ENCODE measurements around the gene LNX1. TPM values are rescaled to one million over a fixed set of nuclear protein-coding genes. Genes with fewer than 3 reads are reported as not detected.

The LNX1 gene
- total RNA-seq, 4 donors from 2014 or later, result 14.5 to 41.0 (median 22.9) TPM

- no peak for DNase-seq
- Histone ChIP-seq H3K4me3 (no peak overlapping the region), H3K27ac (no peak overlapping the region), H3K27me3 (no peaks in the 10 kb centered on the region), H3K4me1 (peaks cover 0 to 22% (median 0%) of the 10 kb centered on the region in 3 donors), H3K36me3 (no peaks in the 10 kb centered on the region), H3K9me3 (no peaks in the 10 kb centered on the region)
- WGBS, 2 donors, result 76 to 83% methylated on average over 7 to 9 of the region's 9 CpGs
- TF ChIP-seq POLR2A (IDR thresholded peaks at IDR 0.05) (no peak), CTCF (IDR thresholded peaks at IDR 0.05) (no peak)
- intact Hi-C loops (cut with DNase I), result no loop called here
These were observed 10.0 kb upstream of the LNX1 start for GRCh38 chr4:53601251-53601764.

- Histone ChIP-seq H3K9me3 (no peaks in the 10 kb centered on the region), H3K36me3 (no peaks in the 10 kb centered on the region), H3K27ac (no peak overlapping the region), H3K4me3 (no peak overlapping the region), H3K4me1 (peaks cover 0 to 36% (median 0%) of the 10 kb centered on the region in 3 donors), H3K27me3 (no peaks in the 10 kb centered on the region)
- intact Hi-C loops (cut with DNase I), result no loop called here
- WGBS, 2 donors, result 73 to 81% methylated on average over 2 of the region's 2 CpGs
- DNase-seq, result no peak
- TF ChIP-seq POLR2A (IDR thresholded peaks at IDR 0.05) (no peak), CTCF (IDR thresholded peaks at IDR 0.05) (no peak)
These were observed 8.3 kb upstream of the LNX1 start for GRCh38 chr4:53599632-53600031.

GRCh38 chr4:53598901-53599300 lies 7.6 kb upstream of the LNX1 start:
- intact Hi-C loops (cut with DNase I), result no loop called here
- Histone ChIP-seq H3K36me3 (no peaks in the 10 kb centered on the region), H3K4me1 (peaks cover 0 to 43% (median 0%) of the 10 kb centered on the region in 3 donors), H3K9me3 (no peaks in the 10 kb centered on the region), H3K27ac (peak overlapping the region in 1 of 4 donors; percentile 1), H3K27me3 (no peaks in the 10 kb centered on the region), H3K4me3 (no peak overlapping the region)
- TF ChIP-seq CTCF (IDR thresholded peaks at IDR 0.05) (no peak), POLR2A (IDR thresholded peaks at IDR 0.05) (no peak)
- DNase-seq, result no peak

- Histone ChIP-seq H3K27me3 (no peaks in the 10 kb centered on the region), H3K4me1 (peaks cover 0 to 48% (median 0%) of the 10 kb centered on the region in 3 donors), H3K9me3 (no peaks in the 10 kb centered on the region), H3K4me3 (no peak overlapping the region), H3K27ac (peak overlapping the region in 1 of 4 donors; percentile 1), H3K36me3 (no peaks in the 10 kb centered on the region)
- 73 to 74% methylated on average over 4 of the region's 4 CpGs for WGBS, 2 donors
- TF ChIP-seq POLR2A (IDR thresholded peaks at IDR 0.05) (no peak), CTCF (IDR thresholded peaks at IDR 0.05) (no peak)
- intact Hi-C loops (cut with DNase I), result no loop called here
- DNase-seq, result no peak
These were observed 7.2 kb upstream of the LNX1 start for GRCh38 chr4:53598483-53598882.

- Histone ChIP-seq H3K27me3 (no peaks in the 10 kb centered on the region), H3K9me3 (no peaks in the 10 kb centered on the region), H3K36me3 (no peaks in the 10 kb centered on the region), H3K4me1 (peaks cover 6 to 63% (median 8%) of the 10 kb centered on the region in 3 donors), H3K27ac (no peak overlapping the region), H3K4me3 (no peak overlapping the region)
- WGBS, 2 donors, result 67 to 92% methylated on average over 3 of the region's 3 CpGs
- TF ChIP-seq POLR2A (IDR thresholded peaks at IDR 0.05) (no peak), CTCF (IDR thresholded peaks at IDR 0.05) (no peak)
- intact Hi-C loops (cut with DNase I), result no loop called here
- no peak for DNase-seq
These were observed 5.6 kb upstream of the LNX1 start for GRCh38 chr4:53596901-53597300.
